GM18505 (cell line): Measurements from ENCODE around the gene ALB.

Experiments used
- ATAC-seq: cut with Tn5 transposase; IDR thresholded peaks from one replicate; pipeline ENCODE4 v1.9.1; 2021; ENCODE audit not compliant: unreplicated experiment
- POLR2A ChIP-seq: IDR thresholded peaks from 4 replicates; pipeline ENCODE4 v1.6.1; 2011; ENCODE audit warnings: borderline replicate concordance; ENCODE audit not compliant: insufficient read depth, insufficient read length; ENCODE audit errors: extremely low read depth

ALB gene

DNA sequence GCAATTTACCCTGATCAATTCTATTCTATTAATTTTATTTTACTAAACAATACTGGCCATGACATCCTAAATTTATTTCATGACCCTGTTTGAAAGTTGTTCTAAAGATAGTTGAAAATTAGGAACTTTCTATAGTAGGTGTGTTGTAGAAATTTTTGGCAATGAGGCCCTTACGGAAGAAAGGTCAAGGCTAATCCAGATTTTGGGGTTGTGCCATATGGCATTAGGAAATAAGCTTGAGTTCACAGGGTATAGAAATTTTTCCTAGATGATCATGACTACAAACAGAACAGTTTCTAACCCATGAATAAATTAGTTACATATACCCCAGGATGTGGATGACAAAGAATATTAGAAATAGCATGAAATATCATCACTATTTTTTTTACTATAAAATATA, 7.8 kb upstream of the ALB start:
- no peak for TF ChIP-seq POLR2A
- no peak for ATAC-seq

GRCh38 chr4:73396993-73397972, 6.8 kb upstream of the ALB start:
- no peak for TF ChIP-seq POLR2A
- no peak for ATAC-seq

GRCh38 chr4:73401412-73401811, 2.7 kb upstream of the ALB start:
- no peak for ATAC-seq
- TF ChIP-seq POLR2A = no peak

DNA sequence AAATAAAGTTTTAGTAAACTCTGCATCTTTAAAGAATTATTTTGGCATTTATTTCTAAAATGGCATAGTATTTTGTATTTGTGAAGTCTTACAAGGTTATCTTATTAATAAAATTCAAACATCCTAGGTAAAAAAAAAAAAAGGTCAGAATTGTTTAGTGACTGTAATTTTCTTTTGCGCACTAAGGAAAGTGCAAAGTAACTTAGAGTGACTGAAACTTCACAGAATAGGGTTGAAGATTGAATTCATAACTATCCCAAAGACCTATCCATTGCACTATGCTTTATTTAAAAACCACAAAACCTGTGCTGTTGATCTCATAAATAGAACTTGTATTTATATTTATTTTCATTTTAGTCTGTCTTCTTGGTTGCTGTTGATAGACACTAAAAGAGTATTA, 370 bp downstream of the ALB start:
- TF ChIP-seq POLR2A = no peak
- no peak for ATAC-seq

DNA sequence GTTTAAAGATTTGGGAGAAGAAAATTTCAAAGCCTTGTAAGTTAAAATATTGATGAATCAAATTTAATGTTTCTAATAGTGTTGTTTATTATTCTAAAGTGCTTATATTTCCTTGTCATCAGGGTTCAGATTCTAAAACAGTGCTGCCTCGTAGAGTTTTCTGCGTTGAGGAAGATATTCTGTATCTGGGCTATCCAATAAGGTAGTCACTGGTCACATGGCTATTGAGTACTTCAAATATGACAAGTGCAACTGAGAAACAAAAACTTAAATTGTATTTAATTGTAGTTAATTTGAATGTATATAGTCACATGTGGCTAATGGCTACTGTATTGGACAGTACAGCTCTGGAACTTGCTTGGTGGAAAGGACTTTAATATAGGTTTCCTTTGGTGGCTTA, 1.1 kb downstream of the ALB start:
- no peak for ATAC-seq
- no peak for TF ChIP-seq POLR2A

GRCh38 chr4:73406548-73406875, 2.4 kb downstream of the ALB start:
- ATAC-seq = no peak
- TF ChIP-seq POLR2A = no peak

DNA sequence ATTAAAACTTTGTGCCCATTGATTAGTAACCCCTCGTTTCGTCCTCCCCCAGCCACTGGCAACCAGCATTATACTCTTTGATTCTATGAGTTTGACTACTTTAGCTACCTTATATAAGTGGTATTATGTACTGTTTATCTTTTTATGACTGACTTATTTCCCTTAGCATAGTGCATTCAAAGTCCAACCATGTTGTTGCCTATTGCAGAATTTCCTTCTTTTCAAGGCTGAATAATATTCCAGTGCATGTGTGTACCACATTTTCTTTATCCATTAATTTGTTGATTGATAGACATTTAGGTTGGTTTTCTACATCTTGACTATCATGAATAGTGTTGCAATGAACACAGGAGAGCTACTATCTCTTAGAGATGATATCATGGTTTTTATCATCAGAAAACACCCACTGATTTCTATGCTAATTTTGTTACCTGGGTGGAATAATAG, 3.2 kb downstream of the ALB start:
- no peak for ATAC-seq
- TF ChIP-seq POLR2A = no peak

- no peak for TF ChIP-seq POLR2A
- no peak for ATAC-seq
These were observed 4.2 kb downstream of the ALB start for GRCh38 chr4:73408181-73408867.

DNA sequence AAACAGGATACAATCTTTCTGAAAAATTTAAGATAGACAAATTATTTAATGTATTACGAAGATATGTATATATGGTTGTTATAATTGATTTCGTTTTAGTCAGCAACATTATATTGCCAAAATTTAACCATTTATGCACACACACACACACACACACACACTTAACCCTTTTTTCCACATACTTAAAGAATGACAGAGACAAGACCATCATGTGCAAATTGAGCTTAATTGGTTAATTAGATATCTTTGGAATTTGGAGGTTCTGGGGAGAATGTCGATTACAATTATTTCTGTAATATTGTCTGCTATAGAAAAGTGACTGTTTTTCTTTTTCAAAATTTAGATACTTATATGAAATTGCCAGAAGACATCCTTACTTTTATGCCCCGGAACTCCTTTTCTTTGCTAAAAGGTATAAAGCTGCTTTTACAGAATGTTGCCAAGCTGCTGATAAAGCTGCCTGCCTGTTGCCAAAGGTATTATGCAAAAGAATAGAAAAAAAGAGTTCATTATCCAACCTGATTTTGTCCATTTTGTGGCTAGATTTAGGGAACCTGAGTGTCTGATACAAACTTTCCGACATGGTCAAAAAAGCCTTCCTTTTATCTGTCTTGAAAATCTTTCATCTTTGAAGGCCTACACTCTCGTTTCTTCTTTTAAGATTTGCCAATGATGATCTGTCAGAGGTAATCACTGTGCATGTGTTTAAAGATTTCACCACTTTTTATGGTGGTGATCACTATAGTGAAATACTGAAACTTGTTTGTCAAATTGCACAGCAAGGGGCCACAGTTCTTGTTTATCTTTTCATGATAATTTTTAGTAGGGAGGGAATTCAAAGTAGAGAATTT, 5.2 kb downstream of the ALB start:
- no peak for ATAC-seq
- TF ChIP-seq POLR2A = no peak

DNA sequence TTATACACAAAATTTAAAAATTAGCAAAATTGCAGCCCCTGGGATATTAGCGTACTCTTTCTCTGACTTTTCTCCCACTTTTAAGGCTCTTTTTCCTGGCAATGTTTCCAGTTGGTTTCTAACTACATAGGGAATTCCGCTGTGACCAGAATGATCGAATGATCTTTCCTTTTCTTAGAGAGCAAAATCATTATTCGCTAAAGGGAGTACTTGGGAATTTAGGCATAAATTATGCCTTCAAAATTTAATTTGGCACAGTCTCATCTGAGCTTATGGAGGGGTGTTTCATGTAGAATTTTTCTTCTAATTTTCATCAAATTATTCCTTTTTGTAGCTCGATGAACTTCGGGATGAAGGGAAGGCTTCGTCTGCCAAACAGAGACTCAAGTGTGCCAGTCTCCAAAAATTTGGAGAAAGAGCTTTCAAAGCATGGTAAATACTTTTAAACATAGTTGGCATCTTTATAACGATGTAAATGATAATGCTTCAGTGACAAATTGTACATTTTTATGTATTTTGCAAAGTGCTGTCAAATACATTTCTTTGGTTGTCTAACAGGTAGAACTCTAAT, 6.0 kb downstream of the ALB start:
- TF ChIP-seq POLR2A = no peak
- no peak for ATAC-seq

DNA sequence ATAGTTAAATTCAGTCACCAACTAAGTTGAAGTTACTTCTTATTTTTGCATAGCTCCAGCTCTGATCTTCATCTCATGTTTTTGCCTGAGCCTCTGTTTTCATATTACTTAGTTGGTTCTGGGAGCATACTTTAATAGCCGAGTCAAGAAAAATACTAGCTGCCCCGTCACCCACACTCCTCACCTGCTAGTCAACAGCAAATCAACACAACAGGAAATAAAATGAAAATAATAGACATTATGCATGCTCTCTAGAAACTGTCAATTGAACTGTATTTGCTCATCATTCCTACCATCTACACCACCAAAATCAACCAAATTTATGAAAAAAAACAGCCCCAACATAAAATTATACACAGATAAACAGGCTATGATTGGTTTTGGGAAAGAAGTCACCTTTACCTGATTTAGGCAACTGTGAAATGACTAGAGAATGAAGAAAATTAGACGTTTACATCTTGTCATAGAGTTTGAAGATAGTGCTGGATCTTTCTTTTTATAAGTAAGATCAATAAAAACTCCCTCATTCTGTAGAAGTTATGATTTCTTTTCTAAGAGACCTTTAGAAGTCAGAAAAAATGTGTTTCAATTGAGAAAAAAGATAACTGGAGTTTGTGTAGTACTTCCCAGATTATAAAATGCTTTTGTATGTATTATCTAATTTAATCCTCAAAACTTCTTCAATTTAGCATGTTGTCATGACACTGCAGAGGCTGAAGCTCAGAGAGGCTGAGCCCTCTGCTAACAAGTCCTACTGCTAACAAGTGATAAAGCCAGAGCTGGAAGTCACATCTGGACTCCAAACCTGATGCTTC, 7.0 kb downstream of the ALB start:
- no peak for TF ChIP-seq POLR2A
- ATAC-seq = no peak

- no peak for ATAC-seq
- TF ChIP-seq POLR2A = no peak
These were observed 7.8 kb downstream of the ALB start for GRCh38 chr4:73411731-73412414.
